GM19452 (cell line): ENCODE data around the gene SCGB3A1.

ENCODE experiments used
- ATAC-seq: cut with Tn5 transposase; IDR thresholded peaks from one replicate; pipeline ENCODE4 v1.9.1; 2021; ENCODE audit not compliant: unreplicated experiment

The SCGB3A1 gene

GRCh38 chr5:180591311-180591887, at the start of gene SCGB3A1:
Gene SCGB3A1 (minus strand): TSS chr5:180591499. CDS start chr5:180591462, 37 bp downstream.
- ATAC-seq = no peak

GRCh38 chr5:180640611-180640860, 49.2 kb upstream of the SCGB3A1 start:
- no peak for ATAC-seq

GRCh38 chr5:180639741-180640610, 48.7 kb upstream of the SCGB3A1 start:
- ATAC-seq = no peak

- ATAC-seq = no peak
Observed at GRCh38 chr5:180639287-180639686, 48.0 kb upstream of the SCGB3A1 start.

- no peak for ATAC-seq
Observed at GRCh38 chr5:180637962-180638680, 46.8 kb upstream of the SCGB3A1 start.

GRCh38 chr5:180636403-180637075, 45.2 kb upstream of the SCGB3A1 start:
- no peak for ATAC-seq

GRCh38 chr5:180636016-180636402, 44.7 kb upstream of the SCGB3A1 start:
- ATAC-seq = no peak

GRCh38 chr5:180633283-180634177, 42.2 kb upstream of the SCGB3A1 start:
- ATAC-seq = no peak

- ATAC-seq = no peak
Observed at GRCh38 chr5:180632768-180633167, 41.5 kb upstream of the SCGB3A1 start.

- no peak for ATAC-seq
Observed at GRCh38 chr5:180631549-180632383, 40.5 kb upstream of the SCGB3A1 start.

- ATAC-seq = no peak
Observed at GRCh38 chr5:180630426-180630825, 39.1 kb upstream of the SCGB3A1 start.

- no peak for ATAC-seq
Observed at GRCh38 chr5:180629831-180630382, 38.6 kb upstream of the SCGB3A1 start.

GRCh38 chr5:180628827-180629750, 37.8 kb upstream of the SCGB3A1 start:
- ATAC-seq = no peak

GRCh38 chr5:180628211-180628610, 36.9 kb upstream of the SCGB3A1 start:
- ATAC-seq = no peak

- no peak for ATAC-seq
Observed at GRCh38 chr5:180627386-180628120, 36.3 kb upstream of the SCGB3A1 start.

GRCh38 chr5:180626661-180627385, 35.5 kb upstream of the SCGB3A1 start:
- no peak for ATAC-seq
